GM18520 (cell line): ENCODE results near the gene TNKS1BP1.
A peak's percentile ranks its signal among the peaks of the same experiment; 100 is the strongest.

Experiments used
- ATAC-seq: cut with Tn5 transposase; IDR thresholded peaks from one replicate; pipeline ENCODE4 v1.9.1; 2021; ENCODE audit not compliant: unreplicated experiment

TNKS1BP1 gene

DNA sequence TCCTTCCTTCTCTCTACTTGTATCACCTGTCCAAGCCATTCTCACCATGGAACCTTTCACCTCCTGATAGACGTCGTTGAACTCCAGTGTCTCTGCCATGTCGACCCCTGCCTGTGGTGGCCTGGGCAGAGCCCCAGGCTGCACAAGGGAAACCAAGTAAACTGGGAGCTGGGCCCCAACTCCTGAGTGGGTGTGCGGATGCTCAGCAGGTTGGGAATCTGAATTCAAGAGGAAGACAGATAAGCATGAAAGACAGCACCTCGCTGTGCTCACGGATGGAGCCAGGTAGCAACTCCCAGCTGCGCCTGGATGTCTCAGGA, 10.2 kb upstream of the TNKS1BP1 start:
- no peak for ATAC-seq

DNA sequence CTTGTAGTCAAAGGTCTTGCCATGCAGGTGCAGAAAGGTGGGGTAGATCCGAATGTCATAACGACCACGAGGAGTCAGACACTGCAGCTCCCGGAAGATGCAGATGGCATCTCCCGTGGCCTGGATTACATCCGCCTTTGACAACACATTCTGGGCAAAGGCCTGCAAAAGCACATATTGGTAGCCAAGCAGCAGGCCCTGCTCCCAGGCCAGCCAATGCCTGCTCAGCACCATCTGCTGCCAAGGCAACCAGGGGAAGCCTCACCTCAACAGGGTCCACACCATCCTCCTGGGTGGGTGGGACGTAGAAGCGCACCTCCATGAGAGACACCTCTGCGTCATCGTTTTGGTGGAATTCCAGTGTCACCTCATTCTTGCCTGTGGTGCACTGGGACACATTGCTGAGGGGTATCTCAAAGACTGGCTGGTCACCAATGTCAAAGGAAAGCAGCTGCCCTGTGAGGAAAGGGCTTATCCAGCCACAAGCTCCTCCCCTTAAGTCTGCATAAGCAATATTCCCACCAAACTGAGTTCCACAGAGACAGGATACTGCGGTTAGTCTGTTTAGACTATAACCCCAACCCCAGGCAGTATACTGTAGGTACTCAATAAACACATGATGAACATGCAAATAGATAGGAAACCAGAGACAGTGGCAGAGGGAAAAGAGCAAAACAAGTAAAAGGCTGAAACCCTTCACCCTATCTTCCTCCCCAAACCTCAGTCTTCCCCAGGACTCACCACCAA, 8.1 kb upstream of the TNKS1BP1 start:
- ATAC-seq: no peak

DNA sequence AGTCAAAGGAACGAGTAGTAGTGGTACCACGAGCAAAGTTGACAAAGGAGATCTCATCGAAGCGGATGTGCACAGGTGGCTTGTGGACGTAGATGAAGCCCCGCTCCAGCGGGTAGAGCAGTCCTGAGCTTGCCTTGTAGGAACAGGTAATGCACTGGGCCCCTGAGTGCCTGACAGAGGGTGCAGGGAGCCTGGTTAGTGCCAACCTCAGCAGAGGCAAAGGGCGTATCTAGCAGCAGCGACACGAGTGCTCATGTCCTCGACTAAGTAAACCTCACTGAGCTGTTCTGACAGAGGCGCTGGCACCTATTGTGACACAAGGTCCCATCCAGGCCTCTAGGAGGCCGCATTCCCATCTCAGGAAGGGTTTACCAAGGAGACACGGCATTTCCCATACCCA, 7.0 kb upstream of the TNKS1BP1 start:
- ATAC-seq: no peak

DNA sequence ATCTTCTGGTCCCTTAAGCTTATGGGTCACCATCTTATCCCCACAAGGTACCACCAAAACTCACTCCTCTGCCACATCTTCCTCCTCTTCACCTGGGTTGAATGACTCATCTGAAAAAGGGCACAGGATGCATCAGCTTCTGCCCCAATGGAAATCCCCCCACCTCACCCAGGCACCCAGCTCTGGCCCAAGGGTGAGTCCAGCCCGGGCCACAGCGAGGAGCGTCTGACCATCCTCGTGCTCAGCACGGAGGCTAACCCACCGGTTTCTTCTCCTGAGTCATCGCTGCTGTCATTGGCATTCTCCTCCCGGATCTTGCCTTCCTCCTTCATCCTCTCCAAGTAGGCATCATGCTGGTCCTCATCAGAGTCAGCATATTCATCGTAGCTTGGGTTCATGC, 5.3 kb upstream of the TNKS1BP1 start:
- peak; percentile 24 for ATAC-seq

DNA sequence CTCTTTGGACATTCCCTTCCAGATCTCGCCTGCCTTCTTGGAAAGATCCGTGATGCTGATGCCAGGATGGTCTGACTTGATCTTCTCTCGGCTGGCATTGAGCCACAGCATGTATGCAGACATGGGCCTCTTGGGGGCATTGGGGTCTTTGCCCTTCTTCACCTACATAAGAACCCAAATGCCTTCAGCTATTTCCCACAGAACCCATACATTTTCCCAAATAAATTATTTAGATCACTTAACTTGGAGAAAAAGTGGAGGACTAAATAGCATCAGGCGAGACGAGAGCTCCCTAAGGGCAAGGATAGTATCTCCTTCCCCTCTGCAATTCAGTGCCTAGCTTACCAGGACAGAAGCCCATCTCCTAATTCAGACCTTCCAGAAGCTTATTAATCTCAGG, 3.0 kb upstream of the TNKS1BP1 start:
- no peak for ATAC-seq

DNA sequence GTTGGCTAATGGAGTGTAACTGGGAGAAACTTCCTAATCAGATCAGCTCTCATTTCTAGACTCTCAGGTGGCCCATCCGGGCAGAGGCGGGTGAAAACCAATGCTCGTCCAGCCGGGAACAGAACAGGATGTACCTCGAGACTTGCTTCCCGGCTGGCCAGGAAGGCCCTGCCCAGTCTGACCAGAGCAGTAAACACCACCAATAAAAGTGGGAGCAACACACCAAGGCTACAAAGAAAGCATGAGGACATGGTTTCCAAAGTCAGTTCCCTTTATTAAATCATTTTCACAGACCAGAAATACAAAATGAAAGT, 940 bp upstream of the TNKS1BP1 start:
- no peak for ATAC-seq

DNA sequence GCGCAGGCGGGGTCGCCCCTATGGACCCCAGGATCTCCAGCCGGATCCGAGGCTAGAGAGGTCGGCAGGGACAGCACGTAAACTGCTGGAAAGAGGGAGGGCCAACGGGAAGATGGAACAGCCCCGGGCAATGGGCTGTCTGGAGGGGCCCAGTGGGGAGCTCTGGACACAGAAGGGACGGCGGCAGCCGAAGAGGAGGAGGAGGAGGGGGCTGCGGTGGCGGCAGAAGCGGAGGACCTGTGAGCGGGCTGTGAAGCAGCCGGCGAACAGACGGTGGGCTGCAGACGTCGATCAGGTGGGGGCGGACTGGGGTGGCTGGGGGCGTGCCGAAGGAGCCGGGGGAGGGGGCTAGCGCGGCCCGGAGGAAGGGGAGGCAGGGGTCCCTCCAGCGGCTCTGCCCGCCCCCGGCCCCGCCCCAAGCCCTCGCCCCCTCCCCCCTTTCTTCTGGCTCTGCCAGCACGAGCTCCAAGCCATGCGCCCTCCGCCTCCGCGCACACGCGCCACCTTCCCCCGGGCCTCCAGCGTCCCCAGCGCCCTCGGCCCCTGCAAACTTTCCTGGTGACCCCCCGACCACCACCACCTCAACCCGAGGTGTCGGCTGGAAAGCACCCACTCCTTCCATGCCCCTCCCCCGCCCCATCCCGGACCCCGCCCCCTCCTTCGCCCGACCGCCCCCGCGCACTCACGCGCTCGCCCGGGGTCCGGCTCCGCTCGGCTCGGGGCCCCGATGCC, 432 bp downstream of the TNKS1BP1 start:
- no peak for ATAC-seq

DNA sequence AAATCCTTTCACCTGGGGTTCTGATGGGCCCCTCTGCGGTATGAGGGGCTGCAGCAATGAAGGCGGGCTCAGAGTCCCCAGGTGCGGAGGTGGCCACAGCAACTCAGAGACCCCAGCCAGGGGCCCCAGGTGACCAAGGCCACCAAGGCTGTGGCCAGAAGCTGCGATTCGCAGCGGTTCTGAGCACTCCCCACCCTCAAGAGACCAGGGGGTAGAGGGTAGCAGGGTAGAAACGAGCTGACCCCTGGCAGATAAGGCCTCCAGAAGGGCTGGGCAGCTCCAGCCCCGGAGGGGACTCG, 948 bp downstream of the TNKS1BP1 start:
- ATAC-seq: no peak

DNA sequence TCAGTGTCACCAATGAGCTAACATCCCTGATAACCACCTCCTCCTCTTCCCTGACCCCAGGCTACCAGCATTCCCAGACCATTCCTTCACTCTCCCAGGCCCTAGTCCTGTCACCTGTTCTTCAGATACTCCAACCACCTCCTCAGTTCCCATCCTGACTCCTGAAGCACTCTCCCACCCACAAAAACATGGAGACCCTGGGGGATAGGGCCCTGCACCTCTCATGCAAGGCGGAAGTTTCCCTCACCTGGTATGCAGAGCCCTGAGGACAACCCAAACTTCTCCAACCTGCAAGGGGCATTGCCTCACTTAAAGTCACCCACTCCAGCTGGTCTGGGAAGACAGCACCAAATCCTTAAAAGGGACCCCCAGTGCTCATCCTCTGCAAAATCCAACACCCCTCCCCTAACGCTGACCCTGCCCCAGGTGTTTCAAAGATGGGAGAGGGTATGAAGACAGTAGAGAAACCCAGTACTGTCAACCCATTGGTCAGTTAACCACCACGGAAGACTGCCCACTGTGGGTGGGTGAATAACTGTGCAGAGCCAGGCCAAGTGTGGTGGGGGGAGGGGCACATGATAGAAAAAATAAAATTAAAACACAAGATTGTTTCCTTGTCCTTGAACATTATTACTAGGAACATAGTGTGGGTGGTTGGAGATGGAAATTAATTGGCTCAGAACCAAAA, 1.4 kb downstream of the TNKS1BP1 start:
- ATAC-seq: no peak

DNA sequence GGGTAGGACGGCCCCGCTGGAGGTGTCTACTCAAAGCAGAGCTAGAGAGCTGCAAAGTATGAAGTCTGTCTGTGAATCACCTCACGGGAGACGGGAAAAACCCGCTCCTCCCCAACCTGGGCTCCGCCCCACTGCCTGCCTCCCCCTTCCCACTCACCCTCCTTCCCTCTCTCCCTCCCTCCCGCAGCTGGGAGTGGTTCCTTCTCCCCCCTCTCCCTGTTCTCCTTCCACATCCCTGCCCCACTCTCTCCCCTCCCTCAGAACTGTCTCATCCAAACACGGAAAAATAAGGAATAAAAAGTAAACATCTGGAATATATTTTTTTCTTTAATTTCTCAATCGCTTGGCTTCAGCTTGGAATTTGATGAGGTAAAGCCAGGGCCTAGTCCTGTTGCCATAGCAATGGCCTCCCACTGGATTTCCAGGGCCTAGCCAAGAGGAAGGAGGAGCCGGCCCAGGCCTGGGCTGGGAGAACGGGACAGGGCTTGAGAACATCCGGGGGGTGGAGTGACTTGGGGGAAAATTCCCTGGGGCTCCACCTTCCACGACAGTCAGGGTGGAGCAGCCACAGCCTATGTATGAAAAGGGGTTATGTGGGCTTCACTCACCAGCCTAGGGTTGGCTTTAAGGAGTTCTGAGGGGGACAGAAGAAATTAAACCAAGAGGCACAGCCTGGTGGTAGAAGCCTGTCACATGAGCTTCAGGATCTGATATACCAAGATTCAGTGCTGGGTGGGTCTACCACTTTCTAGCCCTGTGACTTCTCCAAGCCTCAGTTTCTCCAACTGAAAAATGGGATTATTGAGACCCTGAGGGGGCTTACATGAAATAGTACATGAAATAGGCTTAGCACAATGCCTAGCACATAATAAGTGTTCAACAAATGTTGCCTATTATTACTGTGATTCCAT, 2.2 kb downstream of the TNKS1BP1 start:
- ATAC-seq: no peak

DNA sequence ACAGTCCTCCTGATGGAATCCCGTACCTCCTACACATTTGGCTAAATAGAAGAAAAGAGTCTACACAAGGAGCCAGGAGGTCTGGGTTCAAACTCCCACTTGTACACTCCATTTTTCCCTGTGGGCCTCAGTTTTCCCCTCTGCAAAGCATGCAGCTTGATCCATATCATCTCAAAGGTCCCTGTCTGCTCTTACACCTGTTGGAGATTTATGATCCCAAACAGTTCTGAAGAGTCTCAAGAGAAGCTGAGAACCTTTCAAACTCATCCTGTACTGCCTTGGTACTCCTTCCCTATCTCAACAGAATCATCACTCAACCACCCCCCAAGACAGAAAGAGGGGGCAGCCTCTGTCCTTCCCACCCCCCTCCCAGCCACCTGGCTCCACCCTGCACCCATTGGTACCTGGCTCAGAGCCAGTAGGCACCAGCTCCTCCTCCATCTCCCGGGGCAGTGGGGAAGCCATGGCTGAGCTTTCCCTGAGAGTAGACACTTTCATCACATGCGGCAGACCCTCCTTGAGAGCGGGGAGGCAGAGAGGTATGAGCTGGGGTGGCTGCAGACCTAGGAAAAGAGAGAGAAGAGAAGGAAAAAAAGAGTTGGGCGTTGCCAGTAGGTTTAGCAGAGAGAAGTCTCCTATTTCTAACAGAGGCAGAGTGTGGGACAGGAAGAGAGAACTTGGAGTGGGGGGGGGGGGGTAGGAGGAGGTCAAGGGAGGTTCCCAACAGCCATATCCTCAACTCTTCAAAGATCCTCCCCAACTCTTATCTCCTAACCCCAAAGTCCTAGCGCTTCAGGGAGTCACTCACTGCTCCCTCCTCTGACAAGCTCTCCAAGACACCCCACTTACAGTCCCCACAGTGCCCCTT, 3.1 kb downstream of the TNKS1BP1 start:
- no peak for ATAC-seq

DNA sequence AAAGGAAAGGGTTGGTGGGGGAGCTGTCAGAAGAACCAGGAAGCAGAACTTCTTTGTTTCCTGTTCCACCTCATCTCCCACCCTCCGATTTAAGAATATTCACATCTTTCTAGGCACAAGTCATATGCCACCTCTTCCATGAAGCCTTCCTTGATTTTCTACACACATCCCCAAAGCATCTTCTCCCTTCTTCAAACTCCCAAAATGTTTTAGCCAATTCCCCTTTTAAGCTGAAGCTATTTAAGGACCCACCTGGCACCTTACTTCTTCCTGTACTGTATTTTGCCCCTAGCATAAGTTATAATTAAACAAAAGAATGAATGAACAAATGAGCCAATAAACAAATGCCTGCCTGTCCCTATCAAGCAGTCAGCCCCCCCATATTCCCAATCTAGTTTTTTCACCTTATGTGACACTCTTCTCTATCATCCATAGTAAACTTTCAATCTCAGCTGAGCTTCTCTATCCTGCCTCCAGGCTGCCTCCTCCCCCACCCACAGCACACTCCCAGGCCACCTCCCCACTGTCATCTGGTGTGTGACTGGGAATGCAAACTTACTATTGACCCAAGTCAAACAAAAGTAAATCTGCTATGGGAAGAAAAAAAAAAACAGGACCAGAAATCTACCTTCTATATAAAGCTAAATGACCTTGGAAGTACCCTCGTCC, 3.9 kb downstream of the TNKS1BP1 start:
- ATAC-seq: no peak

DNA sequence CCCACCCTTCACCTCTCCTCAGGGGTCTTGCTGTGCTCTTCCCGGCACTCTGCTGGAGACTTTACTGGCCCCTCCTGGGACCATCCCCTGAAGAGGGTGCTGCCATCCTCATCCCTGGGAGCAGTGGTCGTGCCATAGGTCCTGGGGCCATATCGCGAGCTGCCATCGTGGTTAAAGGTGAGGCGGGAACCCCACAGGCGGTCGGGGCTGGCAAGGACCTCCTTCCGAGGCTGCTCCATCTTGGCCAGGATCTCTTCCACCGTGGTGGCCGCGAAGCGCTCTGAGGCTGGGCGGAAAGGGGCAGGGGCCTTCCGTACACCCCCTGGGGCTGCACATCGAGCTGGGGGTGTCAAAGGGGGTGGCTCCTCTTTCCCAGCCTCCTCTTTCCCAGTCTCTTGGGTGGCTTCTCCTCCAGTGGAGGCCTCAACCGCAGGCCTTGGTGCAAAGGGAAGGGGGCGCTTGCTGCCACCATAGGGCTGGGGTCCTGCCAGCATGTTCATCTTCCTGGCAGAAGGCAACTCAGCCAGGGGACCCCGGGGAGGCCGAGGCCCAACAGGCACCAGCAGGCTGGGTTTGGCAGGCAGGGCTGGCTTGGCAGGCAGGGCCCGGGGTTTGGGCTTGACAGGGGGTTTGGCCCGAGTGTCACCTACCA, 4.6 kb downstream of the TNKS1BP1 start:
- ATAC-seq: no peak

DNA sequence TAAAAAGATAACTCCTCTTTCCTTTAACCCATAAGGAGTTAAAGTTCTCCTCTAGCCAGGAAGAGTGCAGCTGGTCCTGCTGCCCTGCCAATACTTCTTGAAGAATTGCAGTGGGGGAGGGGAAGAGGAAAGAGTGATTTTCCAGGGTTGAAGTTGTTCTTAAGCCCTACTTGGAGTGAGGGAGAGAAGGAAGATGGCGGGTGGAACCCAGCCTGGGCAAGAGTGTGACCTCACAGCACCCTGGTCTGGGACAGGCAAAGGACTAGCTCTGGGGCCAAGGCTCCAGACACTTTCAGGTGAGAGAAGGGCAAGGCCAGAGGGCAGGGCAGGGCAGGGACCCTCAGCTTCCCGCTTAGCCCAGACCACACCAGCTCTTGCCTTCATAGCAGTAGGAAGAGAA, 6.6 kb downstream of the TNKS1BP1 start:
- no peak for ATAC-seq

DNA sequence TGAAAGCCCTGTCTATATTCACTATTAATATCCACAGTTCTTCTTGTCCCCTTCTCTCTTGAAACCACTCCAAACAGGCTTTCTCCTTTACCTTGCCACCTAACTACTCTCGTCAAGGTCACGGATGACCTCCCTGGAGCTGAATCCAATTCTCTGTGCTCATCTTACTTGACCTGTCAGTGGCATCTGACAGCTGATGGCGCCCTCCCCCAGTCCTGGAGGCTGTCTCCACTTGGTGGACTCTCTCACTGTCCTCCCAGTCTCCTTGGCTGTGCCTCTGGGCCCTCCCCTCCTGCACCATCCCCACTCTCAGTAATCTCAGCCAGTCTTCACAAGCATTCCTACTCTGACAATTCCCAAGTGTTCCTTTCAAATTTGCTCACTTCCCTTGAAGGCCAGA, 8.7 kb downstream of the TNKS1BP1 start:
- no peak for ATAC-seq

DNA sequence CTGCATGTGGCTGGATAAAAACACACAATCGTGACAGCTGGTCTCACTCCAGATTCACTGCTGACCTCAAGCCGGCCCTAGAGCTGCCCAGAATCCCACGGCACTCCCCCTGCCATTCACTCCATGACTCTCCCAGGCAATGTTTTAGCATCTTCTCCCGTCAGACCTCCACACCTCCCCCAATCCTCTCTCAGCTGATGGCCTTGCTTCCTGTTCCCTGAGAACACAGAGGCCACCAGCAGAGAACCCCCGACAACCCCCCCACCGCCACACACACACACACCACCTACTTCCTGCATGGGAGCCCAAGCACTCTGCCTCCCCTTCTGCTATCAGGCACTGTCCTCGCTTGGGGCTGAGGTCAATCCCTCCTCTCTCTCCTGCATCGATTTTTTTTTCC, 9.3 kb downstream of the TNKS1BP1 start:
- ATAC-seq: no peak

DNA sequence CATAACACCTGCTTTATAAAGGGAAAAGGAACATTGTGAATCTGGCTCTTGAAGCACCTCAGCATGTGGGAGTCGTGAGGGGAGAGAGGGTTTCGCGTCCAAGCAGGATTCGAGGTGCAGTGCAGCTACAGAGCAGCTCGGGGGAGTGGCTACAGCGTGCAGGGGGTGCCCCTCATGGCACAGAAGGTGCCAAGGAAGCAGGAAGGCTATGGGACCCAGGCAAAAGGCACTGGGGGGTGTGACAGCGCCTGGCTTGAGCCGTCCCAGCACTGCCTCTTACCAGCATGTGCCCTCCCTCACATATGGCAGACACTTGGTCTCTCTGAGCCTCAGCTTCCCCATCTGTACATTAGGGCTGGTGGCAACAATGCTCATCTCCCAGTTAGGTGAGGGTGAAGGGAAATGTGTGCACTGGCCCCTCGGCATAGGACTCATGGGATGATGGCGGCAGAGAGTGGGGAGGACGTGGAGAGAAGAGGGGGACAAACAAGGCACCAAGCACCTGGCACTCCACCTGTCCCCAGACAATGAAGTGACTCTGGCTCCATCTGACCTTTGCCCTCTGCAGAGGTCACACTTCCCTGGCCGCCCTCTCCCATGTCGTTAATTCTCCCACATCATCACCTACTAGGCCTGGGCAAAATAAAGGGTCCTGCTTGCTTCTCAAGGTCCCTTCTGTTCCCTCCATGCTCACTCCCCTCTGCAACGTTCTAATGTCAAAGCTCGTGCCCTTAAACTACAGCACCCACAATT, 10.4 kb downstream of the TNKS1BP1 start:
- ATAC-seq: no peak

DNA sequence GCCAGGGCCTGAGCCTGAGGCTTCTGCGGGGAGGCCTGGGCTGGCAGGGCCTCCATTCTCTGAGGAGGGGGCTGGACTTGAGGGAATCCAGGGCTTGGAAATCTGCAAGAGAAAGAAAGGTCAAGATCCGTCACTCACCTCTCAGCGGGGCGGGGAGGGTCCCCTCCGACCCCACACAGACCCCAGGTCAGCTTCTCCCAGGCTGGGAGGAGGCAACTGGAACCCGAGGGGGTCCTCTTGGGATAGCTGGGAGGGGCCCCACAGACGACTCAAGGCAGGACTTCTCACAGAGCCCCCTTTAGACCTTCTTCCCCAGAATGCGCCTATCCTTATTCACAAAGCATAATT, 11.0 kb downstream of the TNKS1BP1 start:
- no peak for ATAC-seq
